ENCODE measurements around the gene LAMTOR4. TPM values are rescaled to one million over a fixed set of nuclear protein-coding genes. Genes with fewer than 3 reads are reported as not detected.
"Not testable (repeated sequence)": the region's sequence is repeated elsewhere in the genome, so short reads cannot be mapped to it uniquely, and the experiment has no call there.

LAMTOR4 gene
- total and polyA plus RNA-seq, 2 of the 13 experiments (the other 11 are each of a cell fraction or from before 2014, with no cell fraction given) = 115 to 118 TPM

GRCh38 chr7:100195222-100195621 is 46.5 kb downstream of the LAMTOR4 start:
- FAIRE-seq (no peak), ATAC-seq (no peak), DNase-seq (ENCODE audit: low spot score) (no peak)
- Histone ChIP-seq H3K4me3 (replicated peaks in 1 of 3; ENCODE audit: insufficient read depth in 1 of 3, low read depth in 2 of 3, low read length in 3 of 3) (no peak overlapping the region), H3K9ac (ENCODE audit: insufficient read depth, low read depth, low read length) (no peak overlapping the region), H3K36me3 (replicated peaks in 1 of 2; ENCODE audit: control insufficient read depth in 1 of 2, insufficient read depth in 2 of 2, low read length in 2 of 2) (no peaks in the 10 kb centered on the region), H2AFZ (ENCODE audit: low read length) (no peak overlapping the region), H3K4me1 (ENCODE audit: insufficient read depth, low read length) (peaks cover 5% of the 10 kb centered on the region), H4K20me1 (ENCODE audit: insufficient read depth, low read length) (no peaks in the 10 kb centered on the region), H3K79me2 (ENCODE audit: insufficient read depth, low read length) (no peaks in the 10 kb centered on the region), H3K9me3 (ENCODE audit: low read length) (no peaks in the 10 kb centered on the region), H3K27ac (ENCODE audit: extremely low read length, insufficient read depth, low read length) (no peak overlapping the region), H3K27me3 (ENCODE audit: control insufficient read depth in 1 of 2, insufficient read depth in 2 of 2, low read length in 2 of 2) (no peaks in the 10 kb centered on the region), H3K4me2 (ENCODE audit: low read depth, low read length) (no peak overlapping the region)
- WGBS (ENCODE audit: low lambda C conversion rate) = 30% methylated on average over 2 of the region's 2 CpGs
- intact Hi-C loops (cut with micrococcal nuclease; ENCODE audit: unreplicated experiment) = no loop called here
- POLR2A ChIA-PET = no interaction called here
- CTCF ChIA-PET (ENCODE audit: low intra/inter-chr PET ratio, low total read pairs) = no interaction called here
- in situ Hi-C loops (cut with HindIII; ENCODE audit: extremely low pct_ligation_motif_present, low pct_unique_long_range_greater_than_20kb) = no loop called here
- TF ChIP-seq GABPB1 (CRISPR knock-in tag; IDR thresholded peaks at IDR 0.05) = no peak
- BruUV-seq (replicated peaks) = no TSS peak

GRCh38 chr7:100195901-100196322 is 47.2 kb downstream of the LAMTOR4 start:
- DNase-seq (ENCODE audit: low spot score); FAIRE-seq; CTCF ChIA-PET (ENCODE audit: low intra/inter-chr PET ratio, low total read pairs): not testable (repeated sequence)

GRCh38 chr7:100198266-100198665 is 49.5 kb downstream of the LAMTOR4 start:
- intact Hi-C loops (cut with micrococcal nuclease; ENCODE audit: unreplicated experiment) (no loop called here), in situ Hi-C loops (cut with HindIII; ENCODE audit: extremely low pct_ligation_motif_present, low pct_unique_long_range_greater_than_20kb) (no loop called here)
- no peaks in the 10 kb centered on the region for H3K27me3 ChIP-seq (ENCODE audit: control insufficient read depth in 1 of 2, insufficient read depth in 2 of 2, low read length in 2 of 2)
- WGBS (ENCODE audit: low lambda C conversion rate) = 82% methylated on average over 10 of the region's 10 CpGs
- no peaks in the 10 kb centered on the region for H4K20me1 ChIP-seq (ENCODE audit: insufficient read depth, low read length)
- DNase-seq (ENCODE audit: low spot score) (no peak), ATAC-seq (no peak), FAIRE-seq (no peak)
- H3K9ac ChIP-seq (ENCODE audit: insufficient read depth, low read depth, low read length) = no peak overlapping the region
- no peaks in the 10 kb centered on the region for H3K36me3 ChIP-seq (replicated peaks in 1 of 2; ENCODE audit: control insufficient read depth in 1 of 2, insufficient read depth in 2 of 2, low read length in 2 of 2)
- peaks cover 13% of the 10 kb centered on the region for H3K4me1 ChIP-seq (ENCODE audit: insufficient read depth, low read length)
- no peak overlapping the region for H3K27ac ChIP-seq (ENCODE audit: extremely low read length, insufficient read depth, low read length)
- no peaks in the 10 kb centered on the region for H3K79me2 ChIP-seq (ENCODE audit: insufficient read depth, low read length)
- BruUV-seq (replicated peaks) = no TSS peak
- ChIA-PET POLR2A (no interaction called here), CTCF (ENCODE audit: low intra/inter-chr PET ratio, low total read pairs) (no interaction called here)
- H3K4me3 ChIP-seq (replicated peaks in 1 of 3; ENCODE audit: insufficient read depth in 1 of 3, low read depth in 2 of 3, low read length in 3 of 3) = no peak overlapping the region
- H3K9me3 ChIP-seq (ENCODE audit: low read length) = no peaks in the 10 kb centered on the region
- no peak overlapping the region for H3K4me2 ChIP-seq (ENCODE audit: low read depth, low read length)
- no peak overlapping the region for H2AFZ ChIP-seq (ENCODE audit: low read length)
- TF ChIP-seq PRDM15 (CRISPR knock-in tag; IDR thresholded peaks at IDR 0.05) (no peak), ATF3 (CRISPR knock-in tag; IDR thresholded peaks at IDR 0.05) (no peak), PAXIP1 (CRISPR knock-in tag; conservative IDR thresholded peaks at IDR 0.05) (no peak)

More at GRCh38 chr7:100195901-100196322, 47.2 kb downstream of the LAMTOR4 start:
- H3K9me3 ChIP-seq (ENCODE audit: low read length); H3K9ac ChIP-seq (ENCODE audit: insufficient read depth, low read depth, low read length); BruUV-seq (replicated peaks); H3K4me1 ChIP-seq (ENCODE audit: insufficient read depth, low read length); H3K79me2 ChIP-seq (ENCODE audit: insufficient read depth, low read length); intact Hi-C loops (cut with micrococcal nuclease; ENCODE audit: unreplicated experiment); H3K4me2 ChIP-seq (ENCODE audit: low read depth, low read length); H2AFZ ChIP-seq (ENCODE audit: low read length); H3K27ac ChIP-seq (ENCODE audit: extremely low read length, insufficient read depth, low read length); ATAC-seq; H3K27me3 ChIP-seq (ENCODE audit: control insufficient read depth in 1 of 2, insufficient read depth in 2 of 2, low read length in 2 of 2); H3K4me3 ChIP-seq (replicated peaks in 1 of 3; ENCODE audit: insufficient read depth in 1 of 3, low read depth in 2 of 3, low read length in 3 of 3); H3K36me3 ChIP-seq (replicated peaks in 1 of 2; ENCODE audit: control insufficient read depth in 1 of 2, insufficient read depth in 2 of 2, low read length in 2 of 2); H4K20me1 ChIP-seq (ENCODE audit: insufficient read depth, low read length); in situ Hi-C loops (cut with HindIII; ENCODE audit: extremely low pct_ligation_motif_present, low pct_unique_long_range_greater_than_20kb); POLR2A ChIA-PET: not testable (repeated sequence)
- 80% methylated on average over 6 of the region's 6 CpGs for WGBS (ENCODE audit: low lambda C conversion rate)
